ENCODE data around the gene ZNF366.

Gene ZNF366

GRCh38 chr5:72459089-72459661 lies 48.0 kb downstream of the ZNF366 start:
- Histone ChIP-seq H3K4me3 (ENCODE audit: low read length) (no peak overlapping the region), H3K9me3 (ENCODE audit: control insufficient read depth, low read length) (no peaks in the 10 kb centered on the region), H3K4me1 (ENCODE audit: control insufficient read depth, insufficient read depth, low read length) (peaks cover 8% of the 10 kb centered on the region), H3K27me3 (ENCODE audit: control insufficient read depth, insufficient read depth, low read length) (no peaks in the 10 kb centered on the region), H3K9ac (ENCODE audit: low read length) (no peak overlapping the region), H3K36me3 (ENCODE audit: control insufficient read depth, insufficient read depth, low read length) (no peaks in the 10 kb centered on the region)

- Histone ChIP-seq H3K36me3 (ENCODE audit: control insufficient read depth, insufficient read depth, low read length) (no peaks in the 10 kb centered on the region), H3K9me3 (ENCODE audit: control insufficient read depth, low read length) (no peaks in the 10 kb centered on the region), H3K9ac (ENCODE audit: low read length) (no peak overlapping the region), H3K27me3 (ENCODE audit: control insufficient read depth, insufficient read depth, low read length) (no peaks in the 10 kb centered on the region), H3K4me1 (ENCODE audit: control insufficient read depth, insufficient read depth, low read length) (peaks cover 11% of the 10 kb centered on the region), H3K4me3 (ENCODE audit: low read length) (no peak overlapping the region)
Measured at GRCh38 chr5:72458407-72458806, 48.8 kb downstream of the ZNF366 start.

GRCh38 chr5:72457491-72457890 lies 49.7 kb downstream of the ZNF366 start:
- H3K9me3 ChIP-seq (ENCODE audit: control insufficient read depth, low read length): no peaks in the 10 kb centered on the region

GRCh38 chr5:72456391-72457074 lies 50.7 kb downstream of the ZNF366 start:
- no peak overlapping the region for H3K9ac ChIP-seq (ENCODE audit: low read length)
- H3K27me3 ChIP-seq (ENCODE audit: control insufficient read depth, insufficient read depth, low read length): no peaks in the 10 kb centered on the region
- no peaks in the 10 kb centered on the region for H3K36me3 ChIP-seq (ENCODE audit: control insufficient read depth, insufficient read depth, low read length)
- H3K9me3 ChIP-seq (ENCODE audit: control insufficient read depth, low read length): no peaks in the 10 kb centered on the region
- H3K4me3 ChIP-seq (ENCODE audit: low read length): no peak overlapping the region
- H3K4me1 ChIP-seq (ENCODE audit: control insufficient read depth, insufficient read depth, low read length): peaks cover 29% of the 10 kb centered on the region

More at GRCh38 chr5:72457491-72457890, 49.7 kb downstream of the ZNF366 start:
- Histone ChIP-seq H3K9ac (ENCODE audit: low read length) (no peak overlapping the region), H3K36me3 (ENCODE audit: control insufficient read depth, insufficient read depth, low read length) (no peaks in the 10 kb centered on the region), H3K27me3 (ENCODE audit: control insufficient read depth, insufficient read depth, low read length) (no peaks in the 10 kb centered on the region), H3K4me1 (ENCODE audit: control insufficient read depth, insufficient read depth, low read length) (peaks cover 20% of the 10 kb centered on the region), H3K4me3 (ENCODE audit: low read length) (no peak overlapping the region)

- Histone ChIP-seq H3K9me3 (ENCODE audit: control insufficient read depth, low read length) (no peaks in the 10 kb centered on the region), H3K4me1 (ENCODE audit: control insufficient read depth, insufficient read depth, low read length) (peaks cover 29% of the 10 kb centered on the region), H3K9ac (ENCODE audit: low read length) (no peak overlapping the region), H3K4me3 (ENCODE audit: low read length) (no peak overlapping the region), H3K36me3 (ENCODE audit: control insufficient read depth, insufficient read depth, low read length) (no peaks in the 10 kb centered on the region), H3K27me3 (ENCODE audit: control insufficient read depth, insufficient read depth, low read length) (no peaks in the 10 kb centered on the region)
Measured at GRCh38 chr5:72455476-72455875, 51.7 kb downstream of the ZNF366 start.

- Histone ChIP-seq H3K27me3 (ENCODE audit: control insufficient read depth, insufficient read depth, low read length) (no peaks in the 10 kb centered on the region), H3K36me3 (ENCODE audit: control insufficient read depth, insufficient read depth, low read length) (no peaks in the 10 kb centered on the region), H3K9me3 (ENCODE audit: control insufficient read depth, low read length) (no peaks in the 10 kb centered on the region), H3K4me3 (ENCODE audit: low read length) (no peak overlapping the region), H3K9ac (ENCODE audit: low read length) (no peak overlapping the region), H3K4me1 (ENCODE audit: control insufficient read depth, insufficient read depth, low read length) (peaks cover 29% of the 10 kb centered on the region)
Measured at GRCh38 chr5:72454996-72455395, 52.2 kb downstream of the ZNF366 start.

GRCh38 chr5:72453246-72453775 lies 53.9 kb downstream of the ZNF366 start:
- Histone ChIP-seq H3K9ac (ENCODE audit: low read length) (no peak overlapping the region), H3K36me3 (ENCODE audit: control insufficient read depth, insufficient read depth, low read length) (no peaks in the 10 kb centered on the region), H3K4me1 (ENCODE audit: control insufficient read depth, insufficient read depth, low read length) (peaks cover 20% of the 10 kb centered on the region), H3K27me3 (ENCODE audit: control insufficient read depth, insufficient read depth, low read length) (no peaks in the 10 kb centered on the region), H3K9me3 (ENCODE audit: control insufficient read depth, low read length) (no peaks in the 10 kb centered on the region), H3K4me3 (ENCODE audit: low read length) (no peak overlapping the region)

GRCh38 chr5:72452515-72453245 lies 54.5 kb downstream of the ZNF366 start:
- Histone ChIP-seq H3K4me3 (ENCODE audit: low read length) (no peak overlapping the region), H3K9ac (ENCODE audit: low read length) (no peak overlapping the region), H3K27me3 (ENCODE audit: control insufficient read depth, insufficient read depth, low read length) (no peaks in the 10 kb centered on the region), H3K36me3 (ENCODE audit: control insufficient read depth, insufficient read depth, low read length) (no peaks in the 10 kb centered on the region), H3K9me3 (ENCODE audit: control insufficient read depth, low read length) (no peaks in the 10 kb centered on the region), H3K4me1 (ENCODE audit: control insufficient read depth, insufficient read depth, low read length) (peaks cover 20% of the 10 kb centered on the region)

GRCh38 chr5:72451741-72452505 lies 55.3 kb downstream of the ZNF366 start:
- Histone ChIP-seq H3K9ac (ENCODE audit: low read length) (no peak overlapping the region), H3K27me3 (ENCODE audit: control insufficient read depth, insufficient read depth, low read length) (no peaks in the 10 kb centered on the region), H3K4me3 (ENCODE audit: low read length) (no peak overlapping the region), H3K4me1 (ENCODE audit: control insufficient read depth, insufficient read depth, low read length) (peaks cover 20% of the 10 kb centered on the region), H3K9me3 (ENCODE audit: control insufficient read depth, low read length) (no peaks in the 10 kb centered on the region), H3K36me3 (ENCODE audit: control insufficient read depth, insufficient read depth, low read length) (no peaks in the 10 kb centered on the region)

GRCh38 chr5:72448368-72448767 lies 58.8 kb downstream of the ZNF366 start:
- H3K4me3 ChIP-seq (ENCODE audit: low read length): no peak overlapping the region
- no peaks in the 10 kb centered on the region for H3K36me3 ChIP-seq (ENCODE audit: control insufficient read depth, insufficient read depth, low read length)
- no peaks in the 10 kb centered on the region for H3K9me3 ChIP-seq (ENCODE audit: control insufficient read depth, low read length)
- no peaks in the 10 kb centered on the region for H3K27me3 ChIP-seq (ENCODE audit: control insufficient read depth, insufficient read depth, low read length)
- H3K9ac ChIP-seq (ENCODE audit: low read length): no peak overlapping the region
- H3K4me1 ChIP-seq (ENCODE audit: control insufficient read depth, insufficient read depth, low read length): peaks cover 17% of the 10 kb centered on the region

GRCh38 chr5:72447751-72448150 lies 59.5 kb downstream of the ZNF366 start:
- peaks cover 11% of the 10 kb centered on the region for H3K4me1 ChIP-seq (ENCODE audit: control insufficient read depth, insufficient read depth, low read length)
- no peaks in the 10 kb centered on the region for H3K27me3 ChIP-seq (ENCODE audit: control insufficient read depth, insufficient read depth, low read length)
- H3K9ac ChIP-seq (ENCODE audit: low read length): no peak overlapping the region
- H3K4me3 ChIP-seq (ENCODE audit: low read length): no peak overlapping the region
- H3K9me3 ChIP-seq (ENCODE audit: control insufficient read depth, low read length): no peaks in the 10 kb centered on the region
- no peaks in the 10 kb centered on the region for H3K36me3 ChIP-seq (ENCODE audit: control insufficient read depth, insufficient read depth, low read length)

Measured in mucosa of stomach (tissue), 1 donor.